GM12801 (cell line): ENCODE measurements around the gene CCDC174.

Experiments used
- TF ChIP-seq, protein P1 (sequence below): IDR thresholded peaks from one replicate; pipeline ENCODE4 v1.5.1; 2011; ENCODE audit warnings: control low read depth; ENCODE audit not compliant: insufficient read length; ENCODE audit errors: extremely low read depth

Gene CCDC174

DNA sequence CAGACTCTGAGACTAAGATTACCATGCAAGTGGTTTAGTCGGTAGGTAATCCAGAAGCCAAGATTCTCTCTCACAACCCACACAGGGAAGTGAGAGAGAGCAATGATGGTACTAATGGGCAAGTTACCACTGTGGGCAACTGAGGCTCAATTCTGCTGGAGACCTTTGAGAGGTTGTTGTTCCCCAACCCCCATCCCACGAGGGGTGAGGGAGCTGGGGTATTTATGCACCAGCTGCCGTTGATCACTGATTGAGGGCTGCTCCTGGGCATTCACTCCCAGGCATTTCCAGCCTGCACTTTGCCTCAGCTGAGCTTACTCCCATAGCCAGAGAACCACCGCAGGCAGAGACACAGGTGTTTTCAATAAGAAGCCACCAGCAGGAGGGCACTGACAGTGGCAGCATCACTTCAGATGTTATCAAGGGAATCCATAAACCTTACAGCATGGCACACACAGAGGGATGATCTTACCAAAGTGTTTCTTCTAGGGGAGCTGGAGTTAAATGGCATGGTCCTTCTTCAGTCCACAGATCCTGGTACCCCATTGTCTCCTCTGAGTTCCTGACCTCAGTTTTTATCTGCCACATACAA, 15.0 kb upstream of the CCDC174 start:
- TF ChIP-seq, protein P1, sequence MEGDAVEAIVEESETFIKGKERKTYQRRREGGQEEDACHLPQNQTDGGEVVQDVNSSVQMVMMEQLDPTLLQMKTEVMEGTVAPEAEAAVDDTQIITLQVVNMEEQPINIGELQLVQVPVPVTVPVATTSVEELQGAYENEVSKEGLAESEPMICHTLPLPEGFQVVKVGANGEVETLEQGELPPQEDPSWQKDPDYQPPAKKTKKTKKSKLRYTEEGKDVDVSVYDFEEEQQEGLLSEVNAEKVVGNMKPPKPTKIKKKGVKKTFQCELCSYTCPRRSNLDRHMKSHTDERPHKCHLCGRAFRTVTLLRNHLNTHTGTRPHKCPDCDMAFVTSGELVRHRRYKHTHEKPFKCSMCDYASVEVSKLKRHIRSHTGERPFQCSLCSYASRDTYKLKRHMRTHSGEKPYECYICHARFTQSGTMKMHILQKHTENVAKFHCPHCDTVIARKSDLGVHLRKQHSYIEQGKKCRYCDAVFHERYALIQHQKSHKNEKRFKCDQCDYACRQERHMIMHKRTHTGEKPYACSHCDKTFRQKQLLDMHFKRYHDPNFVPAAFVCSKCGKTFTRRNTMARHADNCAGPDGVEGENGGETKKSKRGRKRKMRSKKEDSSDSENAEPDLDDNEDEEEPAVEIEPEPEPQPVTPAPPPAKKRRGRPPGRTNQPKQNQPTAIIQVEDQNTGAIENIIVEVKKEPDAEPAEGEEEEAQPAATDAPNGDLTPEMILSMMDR, result no peak

DNA sequence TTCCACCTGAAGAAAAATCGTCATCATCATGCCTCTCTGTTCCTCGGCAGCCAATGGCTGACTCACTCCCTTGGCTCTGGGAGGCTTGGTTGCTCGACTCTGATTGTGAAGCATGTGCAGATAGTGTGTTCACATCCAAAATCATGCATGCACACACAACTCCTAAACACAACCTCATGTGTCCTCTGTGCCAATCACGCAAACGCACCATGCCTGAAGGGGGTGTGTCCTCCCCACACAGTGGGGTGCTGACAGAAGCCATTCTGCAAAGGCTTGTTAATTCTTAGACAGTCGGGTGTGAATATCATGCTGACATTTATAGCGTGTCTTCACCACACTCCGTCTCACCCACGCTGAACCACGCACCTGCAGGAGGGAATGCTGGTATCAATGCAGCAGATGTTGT, 11.4 kb upstream of the CCDC174 start:
- TF ChIP-seq, protein P1, result no peak

DNA sequence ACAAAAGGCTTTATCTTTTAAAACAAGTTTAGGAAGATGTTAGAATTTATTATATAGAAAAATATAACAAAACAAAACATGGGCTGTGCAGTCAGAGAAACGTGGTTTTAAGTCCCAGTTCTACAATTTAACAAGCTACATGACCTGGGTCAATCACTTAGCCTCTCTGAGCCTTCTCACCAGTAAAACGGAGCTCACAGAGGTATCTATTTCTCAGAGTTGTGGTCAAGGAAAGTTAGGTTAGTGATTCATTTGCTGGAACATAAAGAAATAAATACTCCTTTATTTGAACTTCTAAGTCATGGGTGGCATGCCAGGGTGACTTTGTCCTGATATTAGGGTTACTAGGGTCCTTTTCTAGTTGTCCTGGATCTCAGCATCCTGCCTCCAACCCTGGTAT, 10.8 kb upstream of the CCDC174 start:
- TF ChIP-seq, protein P1, result no peak

DNA sequence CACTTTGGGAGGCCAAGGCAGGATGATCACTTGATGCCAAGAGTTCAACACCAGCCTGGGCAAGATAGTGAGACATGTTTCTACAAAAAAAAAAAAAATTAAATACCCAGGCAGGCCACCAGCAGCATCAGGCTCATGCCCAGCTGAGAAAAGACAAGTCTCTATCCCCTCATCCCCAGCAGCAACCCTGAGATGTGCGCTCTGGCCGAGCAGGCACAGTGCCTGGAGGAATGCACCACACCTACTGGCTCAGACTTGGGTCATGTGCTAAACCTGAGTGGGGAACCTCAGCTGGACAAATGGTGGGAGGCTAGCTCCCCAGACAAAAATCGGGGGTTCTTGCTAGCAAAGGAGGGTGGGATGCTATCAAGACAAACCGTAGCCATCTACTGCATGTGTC, 10.2 kb upstream of the CCDC174 start:
- TF ChIP-seq, protein P1, result no peak

DNA sequence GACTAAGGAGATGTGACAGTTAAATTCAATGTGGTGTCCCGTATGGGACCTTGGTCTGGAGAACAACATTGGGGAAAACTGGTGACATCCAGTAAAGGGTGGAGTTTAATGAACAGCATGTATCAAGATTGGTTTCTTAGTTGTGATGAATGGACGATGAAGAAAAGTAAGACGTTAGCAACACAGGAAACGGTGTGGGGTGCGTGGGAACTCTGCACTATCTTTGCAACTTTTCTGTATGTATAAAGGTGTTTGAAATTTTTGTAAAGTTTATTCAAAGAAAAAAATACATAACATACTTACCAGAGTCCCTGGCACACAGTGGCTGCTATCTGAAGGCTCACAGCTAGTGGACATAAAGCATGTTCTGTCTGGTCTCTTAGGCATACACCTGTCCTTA, 6.1 kb upstream of the CCDC174 start:
- TF ChIP-seq, protein P1, result no peak

DNA sequence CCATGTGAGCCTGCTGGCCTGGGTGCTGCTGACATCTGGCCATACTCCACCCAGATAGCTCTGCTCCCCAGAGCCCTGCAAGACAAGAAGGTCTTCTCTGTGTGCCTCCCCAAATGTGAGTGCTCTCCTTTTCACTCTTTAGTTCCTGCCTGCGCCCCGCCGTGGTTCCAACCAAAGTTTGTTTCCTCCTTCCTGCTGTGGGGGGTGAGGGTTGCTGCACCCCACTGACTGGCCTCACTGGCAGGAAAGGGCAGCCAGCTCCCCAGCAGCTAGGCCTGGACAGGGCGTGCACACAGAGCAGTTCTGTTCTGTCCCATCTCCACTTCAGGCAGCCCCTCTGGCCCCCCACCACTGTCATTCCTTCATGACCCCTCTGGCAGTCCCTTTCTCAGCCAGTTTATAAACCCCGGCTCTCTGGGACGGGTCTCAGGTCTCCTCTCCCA, 5.4 kb upstream of the CCDC174 start:
- TF ChIP-seq, protein P1, result no peak

DNA sequence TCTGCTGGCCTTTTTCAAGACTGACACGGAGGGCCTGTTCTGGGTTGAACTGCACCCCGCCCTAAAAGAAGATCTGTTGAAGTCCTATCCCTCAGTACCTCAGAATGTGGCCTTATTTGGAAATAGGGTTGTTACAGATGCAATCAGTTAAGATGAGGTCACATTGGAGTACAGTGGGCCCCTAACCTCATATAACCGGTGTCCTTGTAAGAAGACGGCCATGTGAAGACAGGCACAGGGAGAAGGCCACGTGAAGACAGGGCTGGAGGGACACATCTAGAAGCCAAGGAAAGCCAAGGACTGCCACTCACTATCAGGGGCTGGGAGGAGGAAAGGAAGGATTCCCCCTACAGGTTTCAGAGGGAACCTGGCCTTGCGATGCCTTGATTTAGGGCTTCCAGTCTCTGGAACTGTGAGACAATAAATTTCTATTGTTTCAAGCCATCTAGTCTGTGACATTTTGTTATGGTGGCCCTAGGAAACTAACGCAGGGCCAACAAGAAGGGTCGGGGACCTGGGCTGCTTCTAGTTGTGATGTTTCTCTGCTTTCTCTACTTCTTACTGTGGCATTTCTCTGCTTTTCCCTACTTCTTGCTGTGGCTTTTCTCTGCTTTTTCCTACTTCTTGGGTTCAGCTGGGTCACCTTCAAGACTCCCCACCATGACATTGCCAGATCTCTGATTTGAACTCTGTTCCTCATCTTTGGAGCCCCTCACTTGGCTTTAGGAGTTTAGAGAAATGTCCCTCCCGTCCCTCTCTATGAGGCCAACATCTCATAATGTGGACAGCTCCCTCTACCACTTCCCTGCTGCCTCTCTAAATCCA, 4.8 kb upstream of the CCDC174 start:
- TF ChIP-seq, protein P1, result no peak
